Stomach (tissue), 4 donors: ENCODE measurements around the gene ODC1.

Experiments
- POLR2A ChIP-seq, 4 donors: fragments of 450-650 bp; IDR thresholded peaks; one replicate each; pipeline ENCODE4 v1.6.1; 2016; ENCODE audit warnings: antibody characterized with exemption in 4 of 4, control low read depth in 2 of 4, mild to moderate bottlenecking in 1 of 4, moderate library complexity in 1 of 4
- POLR2AphosphoS5 ChIP-seq, 3 donors: sonication (generic); formaldehyde crosslinking; IDR thresholded peaks; one replicate each; pipeline ENCODE4 v1.6.1; 2016; ENCODE audit warnings: antibody characterized with exemption in 3 of 3
- TF ChIP-seq, protein P1 (sequence below), 7 experiments: fragments of 450-650 bp in 4 of 7; fragments of 200-600 bp in 3 of 7; sonication (generic) in 3 of 7; IDR thresholded peaks; one replicate each; pipeline ENCODE4 v1.5.1; 2016 to 2019; ENCODE audit warnings: antibody characterized with exemption in 7 of 7, control low read depth in 2 of 7, mild to moderate bottlenecking in 1 of 7

DNA sequence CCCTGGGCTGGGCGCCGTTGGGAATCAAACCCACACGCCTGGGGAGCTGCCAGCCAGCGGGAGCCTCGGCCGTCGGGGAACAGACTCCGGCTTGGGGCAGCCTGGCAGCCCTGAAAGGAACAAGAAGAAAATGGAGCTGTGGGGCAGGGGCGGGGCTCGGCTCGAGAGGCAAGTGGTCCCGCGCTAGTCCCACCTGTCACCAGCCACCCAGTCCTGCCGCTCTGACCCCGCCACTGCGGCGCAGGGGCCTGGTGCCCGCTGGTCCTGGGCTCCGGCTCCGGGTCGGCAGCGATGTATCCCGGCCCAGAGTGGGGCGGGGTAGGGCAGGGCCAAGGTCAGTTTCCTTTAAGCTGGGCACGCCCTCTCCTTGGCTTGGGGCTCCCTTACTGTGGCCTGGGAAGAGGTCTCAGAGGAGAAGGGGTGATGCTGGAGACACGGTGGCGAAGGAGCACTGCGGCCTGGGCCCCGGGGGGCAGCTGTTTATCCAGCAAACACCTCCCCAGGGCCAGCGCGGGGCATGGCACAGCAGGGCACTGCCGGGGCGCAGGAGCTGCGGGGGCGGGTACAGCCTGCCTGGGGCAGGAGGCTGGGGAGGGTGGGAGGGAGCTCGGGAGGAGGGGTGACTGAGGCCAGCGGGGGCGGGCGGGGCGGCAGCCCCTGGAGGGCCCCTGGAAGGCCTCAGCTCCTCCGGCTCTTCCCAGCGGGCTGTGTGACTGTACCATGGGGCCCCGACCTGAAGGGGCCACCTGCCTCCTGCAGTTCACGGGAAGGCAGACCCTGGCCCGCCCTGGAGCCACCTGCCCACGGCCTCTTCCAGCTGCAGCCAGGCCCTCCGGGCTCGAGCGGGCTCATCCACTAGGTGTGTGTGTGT lies 15.6 kb downstream of the ODC1 start:
- TF ChIP-seq, protein P1, sequence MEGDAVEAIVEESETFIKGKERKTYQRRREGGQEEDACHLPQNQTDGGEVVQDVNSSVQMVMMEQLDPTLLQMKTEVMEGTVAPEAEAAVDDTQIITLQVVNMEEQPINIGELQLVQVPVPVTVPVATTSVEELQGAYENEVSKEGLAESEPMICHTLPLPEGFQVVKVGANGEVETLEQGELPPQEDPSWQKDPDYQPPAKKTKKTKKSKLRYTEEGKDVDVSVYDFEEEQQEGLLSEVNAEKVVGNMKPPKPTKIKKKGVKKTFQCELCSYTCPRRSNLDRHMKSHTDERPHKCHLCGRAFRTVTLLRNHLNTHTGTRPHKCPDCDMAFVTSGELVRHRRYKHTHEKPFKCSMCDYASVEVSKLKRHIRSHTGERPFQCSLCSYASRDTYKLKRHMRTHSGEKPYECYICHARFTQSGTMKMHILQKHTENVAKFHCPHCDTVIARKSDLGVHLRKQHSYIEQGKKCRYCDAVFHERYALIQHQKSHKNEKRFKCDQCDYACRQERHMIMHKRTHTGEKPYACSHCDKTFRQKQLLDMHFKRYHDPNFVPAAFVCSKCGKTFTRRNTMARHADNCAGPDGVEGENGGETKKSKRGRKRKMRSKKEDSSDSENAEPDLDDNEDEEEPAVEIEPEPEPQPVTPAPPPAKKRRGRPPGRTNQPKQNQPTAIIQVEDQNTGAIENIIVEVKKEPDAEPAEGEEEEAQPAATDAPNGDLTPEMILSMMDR (IDR thresholded peaks at IDR 0.05) = no peak
- TF ChIP-seq POLR2A (IDR thresholded peaks at IDR 0.05) = no peak
- TF ChIP-seq POLR2AphosphoS5 (IDR thresholded peaks at IDR 0.05) = no peak
